Measurements from ENCODE around the gene SSU72. TPM values are rescaled to one million over a fixed set of nuclear protein-coding genes. Genes with fewer than 3 reads are reported as not detected.

Gene SSU72
- total and polyA plus RNA-seq, 2 donors (not counting 1 experiment from before 2014, with no cell fraction given) = 65.1 to 127 TPM

DNA sequence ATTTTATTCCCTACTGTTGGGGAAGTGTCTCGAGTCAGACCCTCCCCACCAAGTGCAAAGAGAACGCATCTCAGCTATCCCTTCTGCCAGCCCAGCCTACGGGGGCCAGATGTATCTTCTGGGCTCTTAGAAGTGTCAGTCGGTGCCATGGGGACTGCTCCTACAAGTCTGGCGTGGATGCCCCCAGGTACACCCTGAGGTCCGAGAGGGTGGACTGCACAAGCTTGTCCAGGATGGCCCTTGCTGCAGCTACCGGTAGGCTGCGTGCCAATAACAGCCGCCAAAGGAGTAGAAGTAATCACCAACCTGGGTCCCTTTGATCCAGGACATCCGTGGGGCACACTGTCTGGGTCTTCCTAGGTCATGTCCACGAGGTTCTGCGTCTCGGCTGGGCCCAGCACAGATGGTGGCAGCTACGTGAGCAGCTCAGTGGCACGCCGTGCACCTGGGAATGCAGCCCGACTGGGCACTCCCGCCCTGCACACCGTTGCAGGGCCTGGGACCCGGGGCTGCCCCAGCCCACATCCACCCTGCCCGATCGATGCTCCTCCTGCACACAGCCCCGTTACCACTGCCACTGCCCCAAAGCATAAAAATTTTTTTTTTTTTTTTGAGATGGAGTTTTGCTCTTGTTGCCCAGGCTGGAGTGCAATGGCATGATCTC lies 8.8 kb upstream of the SSU72 start:
- Histone ChIP-seq H3K4me3 (replicated peaks in 1 of 4; ENCODE audit: control extremely low read depth in 1 of 4, insufficient read depth in 1 of 4, low read depth in 3 of 4, low read length in 4 of 4) (no peak overlapping the region), H4K20me1 (ENCODE audit: control insufficient read depth, extremely low read depth, insufficient read depth, low read length) (no peaks in the 10 kb centered on the region), H3K27me3 (ENCODE audit: control insufficient read depth, insufficient read depth, low read length) (peaks cover 6% of the 10 kb centered on the region), H3K4me1 (ENCODE audit: control insufficient read depth, extremely low read depth, insufficient read depth, low read length) (no peaks in the 10 kb centered on the region), H3K36me3 (ENCODE audit: control insufficient read depth, insufficient read depth, low read length) (no peaks in the 10 kb centered on the region), H3K27ac (ENCODE audit: insufficient read depth, low read length) (no peak overlapping the region), H3K4me2 (ENCODE audit: extremely low read depth, insufficient read depth, low read length) (no peak overlapping the region), H2AFZ (ENCODE audit: low read length) (no peak overlapping the region), H3K9me3 (ENCODE audit: control insufficient read depth, insufficient read depth, low read depth, low read length) (no peaks in the 10 kb centered on the region), H3K9ac (ENCODE audit: insufficient read depth, low read length) (no peak overlapping the region), H3K79me2 (ENCODE audit: control insufficient read depth, insufficient read depth, low read length) (no peaks in the 10 kb centered on the region)
- DNase-seq (ENCODE audit: low read depth in 2 of 2) = no peak
- TF ChIP-seq, protein P1, sequence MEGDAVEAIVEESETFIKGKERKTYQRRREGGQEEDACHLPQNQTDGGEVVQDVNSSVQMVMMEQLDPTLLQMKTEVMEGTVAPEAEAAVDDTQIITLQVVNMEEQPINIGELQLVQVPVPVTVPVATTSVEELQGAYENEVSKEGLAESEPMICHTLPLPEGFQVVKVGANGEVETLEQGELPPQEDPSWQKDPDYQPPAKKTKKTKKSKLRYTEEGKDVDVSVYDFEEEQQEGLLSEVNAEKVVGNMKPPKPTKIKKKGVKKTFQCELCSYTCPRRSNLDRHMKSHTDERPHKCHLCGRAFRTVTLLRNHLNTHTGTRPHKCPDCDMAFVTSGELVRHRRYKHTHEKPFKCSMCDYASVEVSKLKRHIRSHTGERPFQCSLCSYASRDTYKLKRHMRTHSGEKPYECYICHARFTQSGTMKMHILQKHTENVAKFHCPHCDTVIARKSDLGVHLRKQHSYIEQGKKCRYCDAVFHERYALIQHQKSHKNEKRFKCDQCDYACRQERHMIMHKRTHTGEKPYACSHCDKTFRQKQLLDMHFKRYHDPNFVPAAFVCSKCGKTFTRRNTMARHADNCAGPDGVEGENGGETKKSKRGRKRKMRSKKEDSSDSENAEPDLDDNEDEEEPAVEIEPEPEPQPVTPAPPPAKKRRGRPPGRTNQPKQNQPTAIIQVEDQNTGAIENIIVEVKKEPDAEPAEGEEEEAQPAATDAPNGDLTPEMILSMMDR (conservative IDR thresholded peaks at IDR 0.05 in 1 of 2, IDR thresholded peaks at IDR 0.05 in 1 of 2; ENCODE audit: low read depth in 1 of 2, low read length in 2 of 2) = no peak
- TF ChIP-seq EZH2 (IDR thresholded peaks at IDR 0.05; ENCODE audit: low read length, missing control alignments) = no peak

DNA sequence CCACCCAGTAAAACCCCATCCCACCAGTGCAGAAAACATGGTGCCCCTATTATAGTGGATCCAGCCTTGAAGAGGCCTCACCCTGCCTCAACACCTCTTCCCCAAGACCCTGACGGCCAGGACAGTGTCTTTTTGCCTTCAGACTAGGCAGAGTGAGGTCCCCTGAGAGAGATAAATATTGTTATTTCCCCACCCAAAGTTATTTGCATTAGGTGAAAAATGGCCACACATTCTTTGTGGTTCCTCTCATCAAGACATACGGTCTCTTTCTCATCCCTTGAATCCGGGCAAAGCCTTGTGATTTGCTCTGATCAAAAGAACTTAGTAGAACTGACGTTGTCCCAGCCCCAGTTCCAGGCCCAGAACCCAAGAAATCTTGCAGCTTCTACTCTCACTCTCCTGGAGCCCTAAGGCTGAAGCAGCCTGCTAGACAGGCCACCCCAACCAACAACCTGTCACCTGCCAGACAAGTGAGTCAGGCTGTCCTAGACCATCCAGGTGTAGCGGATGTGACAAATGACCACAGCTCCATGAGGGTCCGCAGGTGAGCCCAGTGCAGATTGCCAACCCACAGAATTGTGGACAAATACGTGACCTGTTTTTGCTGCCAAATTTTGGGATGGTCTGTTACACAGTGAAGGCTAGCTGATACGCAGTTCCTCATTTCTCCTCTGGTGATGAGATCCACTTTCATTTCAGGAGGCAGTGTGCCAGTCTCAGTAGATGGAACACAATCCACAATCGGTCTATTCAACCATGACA lies 8.1 kb upstream of the SSU72 start:
- Histone ChIP-seq H3K27ac (ENCODE audit: insufficient read depth, low read length) (no peak overlapping the region), H4K20me1 (ENCODE audit: control insufficient read depth, extremely low read depth, insufficient read depth, low read length) (no peaks in the 10 kb centered on the region), H3K9ac (ENCODE audit: insufficient read depth, low read length) (no peak overlapping the region), H3K27me3 (ENCODE audit: control insufficient read depth, insufficient read depth, low read length) (peaks cover 10% of the 10 kb centered on the region), H3K4me2 (ENCODE audit: extremely low read depth, insufficient read depth, low read length) (no peak overlapping the region), H3K4me3 (replicated peaks in 1 of 4; ENCODE audit: control extremely low read depth in 1 of 4, insufficient read depth in 1 of 4, low read depth in 3 of 4, low read length in 4 of 4) (no peak overlapping the region), H3K4me1 (ENCODE audit: control insufficient read depth, extremely low read depth, insufficient read depth, low read length) (no peaks in the 10 kb centered on the region), H3K36me3 (ENCODE audit: control insufficient read depth, insufficient read depth, low read length) (no peaks in the 10 kb centered on the region), H2AFZ (ENCODE audit: low read length) (no peak overlapping the region), H3K79me2 (ENCODE audit: control insufficient read depth, insufficient read depth, low read length) (no peaks in the 10 kb centered on the region), H3K9me3 (ENCODE audit: control insufficient read depth, insufficient read depth, low read depth, low read length) (no peaks in the 10 kb centered on the region)
- TF ChIP-seq, protein P1 (conservative IDR thresholded peaks at IDR 0.05 in 1 of 2, IDR thresholded peaks at IDR 0.05 in 1 of 2; ENCODE audit: low read depth in 1 of 2, low read length in 2 of 2) = no peak
- TF ChIP-seq EZH2 (IDR thresholded peaks at IDR 0.05; ENCODE audit: low read length, missing control alignments) = no peak
- no peak for DNase-seq (ENCODE audit: low read depth in 2 of 2)

DNA sequence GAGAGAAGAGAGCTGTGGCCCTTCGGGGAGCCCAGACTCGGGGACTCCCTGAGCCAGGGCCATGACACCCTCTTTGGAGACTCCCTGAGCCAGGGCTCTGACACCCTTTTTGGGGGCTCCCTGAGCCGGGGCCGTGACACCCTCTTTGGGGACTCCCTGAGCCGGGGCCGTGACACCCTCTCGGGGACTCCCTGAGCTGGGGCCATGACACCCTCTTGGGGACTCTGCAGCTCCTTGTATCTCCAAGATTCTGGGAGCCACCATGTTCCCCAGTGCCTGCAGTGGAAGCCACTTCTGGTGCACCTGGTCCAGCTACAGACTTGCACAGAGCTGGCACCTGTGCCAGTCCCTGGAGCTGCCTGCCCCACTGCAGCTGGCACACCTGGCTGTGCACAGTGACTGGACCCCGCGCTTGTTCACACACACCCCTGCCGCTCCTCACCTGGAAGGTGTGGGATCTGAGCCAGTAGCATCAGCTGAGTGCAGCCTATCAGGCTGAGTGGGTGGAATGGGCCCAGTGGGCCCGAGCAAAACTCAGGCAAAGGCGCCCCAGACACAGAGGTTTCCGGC lies 3.8 kb upstream of the SSU72 start:
- H3K4me3 ChIP-seq (replicated peaks in 1 of 4; ENCODE audit: control extremely low read depth in 1 of 4, insufficient read depth in 1 of 4, low read depth in 3 of 4, low read length in 4 of 4) = no peak overlapping the region
- H2AFZ ChIP-seq (ENCODE audit: low read length) = no peak overlapping the region
- no peak overlapping the region for H3K27ac ChIP-seq (ENCODE audit: insufficient read depth, low read length)
- no peak overlapping the region for H3K4me2 ChIP-seq (ENCODE audit: extremely low read depth, insufficient read depth, low read length)
- peaks cover 11% of the 10 kb centered on the region for H3K27me3 ChIP-seq (ENCODE audit: control insufficient read depth, insufficient read depth, low read length)
- TF ChIP-seq, protein P1 (conservative IDR thresholded peaks at IDR 0.05 in 1 of 2, IDR thresholded peaks at IDR 0.05 in 1 of 2; ENCODE audit: low read depth in 1 of 2, low read length in 2 of 2) = no peak
- TF ChIP-seq EZH2 (IDR thresholded peaks at IDR 0.05; ENCODE audit: low read length, missing control alignments) = no peak
- peaks cover 3% of the 10 kb centered on the region for H3K4me1 ChIP-seq (ENCODE audit: control insufficient read depth, extremely low read depth, insufficient read depth, low read length)
- peaks cover 10% of the 10 kb centered on the region for H3K79me2 ChIP-seq (ENCODE audit: control insufficient read depth, insufficient read depth, low read length)
- no peak overlapping the region for H3K9ac ChIP-seq (ENCODE audit: insufficient read depth, low read length)
- no peak for DNase-seq (ENCODE audit: low read depth in 2 of 2)
- no peaks in the 10 kb centered on the region for H3K36me3 ChIP-seq (ENCODE audit: control insufficient read depth, insufficient read depth, low read length)
- H4K20me1 ChIP-seq (ENCODE audit: control insufficient read depth, extremely low read depth, insufficient read depth, low read length) = no peaks in the 10 kb centered on the region
- no peaks in the 10 kb centered on the region for H3K9me3 ChIP-seq (ENCODE audit: control insufficient read depth, insufficient read depth, low read depth, low read length)

Data from fibroblast of lung (primary cell).